Mammary epithelial cell (primary cell): Measurements from ENCODE around the gene ABLIM3.

Source experiments
- CTCF ChIP-seq, 2 donors: IDR thresholded peaks in 1 of 2; conservative IDR thresholded peaks in 1 of 2; 2 replicates each; pipeline ENCODE4 v1.5.1; 2011 to 2012; ENCODE audit warnings: inconsistent platforms in 2 of 2, low read length in 2 of 2, mild to moderate bottlenecking in 2 of 2, control low read depth in 1 of 2, low read depth in 1 of 2; ENCODE audit not compliant: insufficient read depth in 1 of 2; ENCODE audit errors: extremely low read depth in 1 of 2
- EZH2 ChIP-seq: IDR thresholded peaks from 2 replicates; pipeline ENCODE4 v1.6.1; 2012; ENCODE audit warnings: low read length, inconsistent platforms, borderline replicate concordance

DNA sequence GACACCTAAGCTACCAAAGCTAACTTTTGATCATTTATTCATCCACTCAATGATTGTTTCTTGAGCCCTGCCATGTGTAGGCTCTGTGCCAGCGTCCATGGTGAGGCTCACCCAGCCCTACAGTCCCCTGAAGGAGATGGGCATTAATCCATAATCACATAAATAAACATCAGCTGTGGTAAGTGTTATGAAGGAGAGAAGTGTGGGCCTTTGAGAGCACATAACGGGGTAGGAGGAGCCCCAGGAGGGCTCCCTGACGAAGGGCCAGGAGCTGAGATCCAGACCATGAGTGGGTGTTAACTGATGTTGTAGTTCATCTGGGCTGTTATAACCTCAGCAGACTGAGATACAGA lies 76.5 kb downstream of the ABLIM3 start:
- TF ChIP-seq CTCF (conservative IDR thresholded peaks at IDR 0.05 in 1 of 2, IDR thresholded peaks at IDR 0.05 in 1 of 2; ENCODE audit: extremely low read depth in 1 of 2, insufficient read depth in 1 of 2, low read depth in 1 of 2, low read length in 2 of 2) (no peak), EZH2 (no peak)
